ENCODE measurements around the gene ESR1. TPM values are rescaled to one million over a fixed set of nuclear protein-coding genes. Genes with fewer than 3 reads are reported as not detected.

ESR1 gene
- total RNA-seq, 1 donor from 2014 or later: 0.05 TPM

- Histone ChIP-seq H3K9me3 (ENCODE audit: insufficient read depth, low read depth, low read length) (no peaks in the 10 kb centered on the region), H4K20me1 (ENCODE audit: insufficient read depth, low read length) (no peaks in the 10 kb centered on the region), H3K27ac (ENCODE audit: low read depth, low read length) (no peak overlapping the region), H3K27me3 (ENCODE audit: insufficient read depth, low read length) (no peaks in the 10 kb centered on the region), H3K4me3 (ENCODE audit: insufficient read depth, low read depth, low read length) (no peak overlapping the region), H3K4me2 (ENCODE audit: low read length) (no peak overlapping the region), H3K79me2 (ENCODE audit: insufficient read depth, low read length) (no peaks in the 10 kb centered on the region), H3K9ac (ENCODE audit: low read length) (no peak overlapping the region), H3K4me1 (ENCODE audit: insufficient read depth, low read length) (no peaks in the 10 kb centered on the region), H2AFZ (ENCODE audit: low read depth, low read length) (no peak overlapping the region), H3K36me3 (ENCODE audit: insufficient read depth, low read length) (peaks cover 34% of the 10 kb centered on the region)
- no peak for DNase-seq (ENCODE audit: low read depth)
- no peaks in the 10 kb centered on the region for H3K9me3 Mint-ChIP-seq (ENCODE audit: unreplicated experiment)
- no peak for TF ChIP-seq EZH2 (IDR thresholded peaks at IDR 0.05; ENCODE audit: insufficient read depth, low read length)
- no peak for TF ChIP-seq CTCF (IDR thresholded peaks at IDR 0.05; ENCODE audit: insufficient read depth, low read depth, low read length)
- no peaks in the 10 kb centered on the region for H3K4me1 Mint-ChIP-seq (ENCODE audit: low read depth, unreplicated experiment)
- no peak overlapping the region for H3K4me3 Mint-ChIP-seq (ENCODE audit: unreplicated experiment)
- no peak overlapping the region for H3K27ac Mint-ChIP-seq (ENCODE audit: unreplicated experiment)
- H3K27me3 Mint-ChIP-seq (ENCODE audit: low read depth, unreplicated experiment): no peaks in the 10 kb centered on the region
- H3K36me3 Mint-ChIP-seq (ENCODE audit: low read depth, unreplicated experiment): peaks cover 7% of the 10 kb centered on the region
- FAIRE-seq: no peak
Observed at GRCh38 chr6:152154559-152155356, 347.3 kb downstream of the ESR1 start.

GRCh38 chr6:152155792-152156191 lies 348.3 kb downstream of the ESR1 start:
- Mint-ChIP-seq H3K27ac (ENCODE audit: unreplicated experiment) (no peak overlapping the region), H3K4me3 (ENCODE audit: unreplicated experiment) (no peak overlapping the region), H3K27me3 (ENCODE audit: low read depth, unreplicated experiment) (no peaks in the 10 kb centered on the region), H3K9me3 (ENCODE audit: unreplicated experiment) (no peaks in the 10 kb centered on the region), H3K4me1 (ENCODE audit: low read depth, unreplicated experiment) (no peaks in the 10 kb centered on the region), H3K36me3 (ENCODE audit: low read depth, unreplicated experiment) (peaks cover 2% of the 10 kb centered on the region)
- Histone ChIP-seq H4K20me1 (ENCODE audit: insufficient read depth, low read length) (peaks cover 3% of the 10 kb centered on the region), H3K4me1 (ENCODE audit: insufficient read depth, low read length) (no peaks in the 10 kb centered on the region), H3K79me2 (ENCODE audit: insufficient read depth, low read length) (no peaks in the 10 kb centered on the region), H3K27me3 (ENCODE audit: insufficient read depth, low read length) (no peaks in the 10 kb centered on the region), H3K27ac (ENCODE audit: low read depth, low read length) (no peak overlapping the region), H3K4me3 (ENCODE audit: insufficient read depth, low read depth, low read length) (no peak overlapping the region), H3K9ac (ENCODE audit: low read length) (no peak overlapping the region), H3K9me3 (ENCODE audit: insufficient read depth, low read depth, low read length) (no peaks in the 10 kb centered on the region), H3K36me3 (ENCODE audit: insufficient read depth, low read length) (peaks cover 31% of the 10 kb centered on the region), H3K4me2 (ENCODE audit: low read length) (no peak overlapping the region), H2AFZ (ENCODE audit: low read depth, low read length) (no peak overlapping the region)
- TF ChIP-seq EZH2 (IDR thresholded peaks at IDR 0.05; ENCODE audit: insufficient read depth, low read length) (no peak), CTCF (IDR thresholded peaks at IDR 0.05; ENCODE audit: insufficient read depth, low read depth, low read length) (no peak)
- FAIRE-seq: no peak
- DNase-seq (ENCODE audit: low read depth): no peak

DNA sequence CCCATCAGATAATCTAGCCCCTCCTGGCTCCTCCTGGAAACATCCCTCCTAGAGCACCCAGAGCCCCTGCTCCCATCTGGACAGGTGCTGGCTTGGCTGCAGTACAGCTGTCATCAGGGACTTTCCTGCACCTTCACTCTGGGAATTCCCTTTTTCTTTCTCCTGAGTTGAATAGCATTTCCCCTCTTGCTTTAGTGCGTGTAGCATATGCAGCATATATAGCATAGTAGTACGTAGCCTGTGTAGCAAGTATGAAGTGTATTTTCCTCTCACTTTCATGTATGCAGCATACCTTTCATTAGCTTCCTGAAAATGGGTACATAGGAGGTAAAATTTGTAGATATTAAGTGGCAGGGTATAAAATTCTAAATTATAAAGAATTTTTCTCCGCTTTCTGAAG lies 352.9 kb downstream of the ESR1 start:
- H3K36me3 ChIP-seq (ENCODE audit: insufficient read depth, low read length): peaks cover 7% of the 10 kb centered on the region
- H3K9ac ChIP-seq (ENCODE audit: low read length): no peak overlapping the region
- H3K4me1 ChIP-seq (ENCODE audit: insufficient read depth, low read length): peaks cover 4% of the 10 kb centered on the region
- H3K4me2 ChIP-seq (ENCODE audit: low read length): no peak overlapping the region
- no peaks in the 10 kb centered on the region for H3K27me3 Mint-ChIP-seq (ENCODE audit: low read depth, unreplicated experiment)
- peaks cover 10% of the 10 kb centered on the region for H3K4me1 Mint-ChIP-seq (ENCODE audit: low read depth, unreplicated experiment)
- H3K36me3 Mint-ChIP-seq (ENCODE audit: low read depth, unreplicated experiment): peaks cover 10% of the 10 kb centered on the region
- H3K27me3 ChIP-seq (ENCODE audit: insufficient read depth, low read length): no peaks in the 10 kb centered on the region
- no peak overlapping the region for H3K27ac ChIP-seq (ENCODE audit: low read depth, low read length)
- no peak overlapping the region for H3K4me3 Mint-ChIP-seq (ENCODE audit: unreplicated experiment)
- peaks cover 5% of the 10 kb centered on the region for H3K9me3 Mint-ChIP-seq (ENCODE audit: unreplicated experiment)
- no peaks in the 10 kb centered on the region for H3K9me3 ChIP-seq (ENCODE audit: insufficient read depth, low read depth, low read length)
- H3K27ac Mint-ChIP-seq (ENCODE audit: unreplicated experiment): no peak overlapping the region
- no peak for TF ChIP-seq CTCF (IDR thresholded peaks at IDR 0.05; ENCODE audit: insufficient read depth, low read depth, low read length)
- no peak for TF ChIP-seq EZH2 (IDR thresholded peaks at IDR 0.05; ENCODE audit: insufficient read depth, low read length)
- no peaks in the 10 kb centered on the region for H3K79me2 ChIP-seq (ENCODE audit: insufficient read depth, low read length)
- H3K4me3 ChIP-seq (ENCODE audit: insufficient read depth, low read depth, low read length): no peak overlapping the region
- FAIRE-seq (no peak), DNase-seq (ENCODE audit: low read depth) (no peak)
- H4K20me1 ChIP-seq (ENCODE audit: insufficient read depth, low read length): peaks cover 3% of the 10 kb centered on the region
- H2AFZ ChIP-seq (ENCODE audit: low read depth, low read length): no peak overlapping the region
